GM15510 (cell line): ENCODE results near the gene TARBP2.

Source experiments
- POLR2A ChIP-seq: IDR thresholded peaks from 3 replicates; pipeline ENCODE4 v1.6.1; 2011; ENCODE audit warnings: borderline replicate concordance; ENCODE audit not compliant: insufficient read length; ENCODE audit errors: extremely low read depth

Gene TARBP2

DNA sequence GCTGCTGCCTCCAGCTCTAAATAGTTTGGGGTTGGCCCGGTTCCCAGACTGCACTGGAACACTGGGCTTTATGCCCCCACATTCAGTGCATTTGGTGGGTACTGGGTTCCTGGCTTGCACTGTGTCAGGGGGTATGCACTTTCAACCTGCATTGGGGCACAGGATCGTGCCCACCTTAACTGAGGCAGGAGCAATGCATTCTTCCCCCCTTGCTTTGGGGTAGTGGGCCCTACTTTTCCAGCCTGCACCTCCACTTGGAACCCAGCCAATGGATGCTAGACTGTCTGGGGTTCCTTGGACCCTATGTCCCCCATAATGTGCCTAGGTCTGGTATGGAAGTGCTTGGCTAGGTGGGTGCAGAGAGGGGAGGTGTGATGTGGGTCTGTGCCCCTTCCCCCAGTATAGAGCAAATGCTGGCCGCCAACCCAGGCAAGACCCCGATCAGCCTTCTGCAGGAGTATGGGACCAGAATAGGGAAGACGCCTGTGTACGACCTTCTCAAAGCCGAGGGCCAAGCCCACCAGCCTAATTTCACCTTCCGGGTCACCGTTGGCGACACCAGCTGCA is 615 bp downstream of the TARBP2 start:
- TF ChIP-seq POLR2A = no peak

DNA sequence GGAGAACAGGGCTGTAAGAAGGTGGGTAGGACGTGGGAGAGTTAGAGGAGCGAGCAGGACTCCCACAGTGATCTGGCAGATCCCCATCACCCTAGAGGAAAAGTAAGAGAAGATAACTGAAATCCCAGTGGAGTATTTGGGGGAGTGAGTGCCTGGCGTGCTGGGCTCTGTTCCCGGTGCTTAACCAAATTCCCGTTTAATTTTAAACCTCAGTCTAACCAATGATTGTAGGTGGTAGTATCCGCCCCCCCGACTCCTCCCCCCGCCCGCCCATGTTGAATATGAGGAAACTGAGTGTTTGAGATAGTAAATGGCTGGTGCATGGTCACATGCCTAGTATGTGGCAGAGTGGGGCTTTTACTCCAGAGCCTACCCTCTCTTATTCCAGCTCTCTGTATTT is 1.2 kb downstream of the TARBP2 start:
- TF ChIP-seq POLR2A = no peak

DNA sequence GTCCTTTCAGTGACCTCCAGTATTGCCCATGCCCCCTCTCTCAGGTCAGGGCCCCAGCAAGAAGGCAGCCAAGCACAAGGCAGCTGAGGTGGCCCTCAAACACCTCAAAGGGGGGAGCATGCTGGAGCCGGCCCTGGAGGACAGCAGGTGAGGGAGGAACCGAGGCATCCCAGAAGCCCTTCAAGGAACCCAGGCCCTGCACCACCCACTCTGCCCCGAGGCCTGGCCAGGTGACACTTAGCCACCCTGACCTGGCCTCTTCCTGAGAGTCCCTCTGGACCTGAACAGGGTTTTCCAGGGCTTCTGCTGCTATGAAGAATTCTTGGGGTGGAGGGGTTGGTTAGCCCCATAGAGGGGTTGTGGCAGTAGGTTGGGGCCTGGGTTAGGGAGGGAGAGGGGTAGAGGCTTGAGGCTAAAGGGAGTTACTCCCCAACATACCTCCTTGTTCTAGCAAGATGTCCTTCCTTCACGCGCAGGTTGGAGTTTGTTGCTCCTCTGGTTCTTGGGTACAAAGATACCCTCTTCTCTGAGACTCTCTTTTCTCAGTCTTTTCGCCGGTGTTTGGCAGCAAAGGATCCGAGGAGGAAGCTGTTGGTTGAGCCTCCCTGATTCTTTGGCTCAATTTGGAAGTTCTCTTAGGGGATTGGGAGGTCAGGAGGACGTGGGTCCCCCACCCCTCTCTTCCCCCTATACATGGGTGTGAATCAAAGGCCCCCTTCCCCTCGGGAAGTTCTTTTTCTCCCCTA is 2.1 kb downstream of the TARBP2 start:
- no peak for TF ChIP-seq POLR2A

DNA sequence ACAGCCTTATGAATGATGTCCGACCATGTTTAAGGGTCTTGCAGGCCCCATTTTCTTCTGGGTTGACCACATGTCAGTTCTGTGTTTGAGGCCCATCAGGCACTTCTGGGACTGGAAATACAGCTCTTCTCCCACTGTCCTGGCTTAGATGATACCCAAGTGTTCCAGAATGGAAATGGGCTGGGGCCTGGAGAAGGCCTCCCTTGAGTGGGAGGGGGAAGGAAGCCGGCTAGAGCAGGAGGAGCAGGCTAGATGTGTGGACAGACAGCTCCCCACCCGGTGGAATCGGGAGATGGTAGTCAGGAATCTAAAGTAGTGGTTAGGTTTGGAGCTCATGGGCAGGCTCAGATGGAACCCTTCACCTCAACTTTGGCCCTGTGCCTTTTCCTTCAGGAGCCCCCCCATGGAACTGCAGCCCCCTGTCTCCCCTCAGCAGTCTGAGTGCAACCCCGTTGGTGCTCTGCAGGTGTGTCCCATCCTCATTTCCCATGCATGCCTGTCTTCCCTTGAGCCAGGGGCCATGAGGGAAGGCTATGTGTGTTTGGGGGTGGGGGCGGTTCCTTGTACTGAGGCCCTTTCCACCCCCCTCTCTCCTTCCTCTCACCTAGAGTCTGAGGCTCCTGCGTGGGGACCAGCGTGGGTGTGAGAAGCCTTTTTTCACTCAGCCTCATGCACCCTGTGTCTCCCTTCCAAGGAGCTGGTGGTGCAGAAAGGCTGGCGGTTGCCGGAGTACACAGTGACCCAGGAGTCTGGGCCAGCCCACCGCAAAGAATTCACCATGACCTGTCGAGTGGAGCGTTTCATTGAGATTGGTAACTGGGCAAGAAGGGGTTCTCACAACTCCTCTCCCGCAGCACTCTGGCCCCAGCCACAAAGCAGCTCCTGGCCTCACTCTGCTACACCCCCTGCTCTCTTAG is 3.2 kb downstream of the TARBP2 start:
- no peak for TF ChIP-seq POLR2A

DNA sequence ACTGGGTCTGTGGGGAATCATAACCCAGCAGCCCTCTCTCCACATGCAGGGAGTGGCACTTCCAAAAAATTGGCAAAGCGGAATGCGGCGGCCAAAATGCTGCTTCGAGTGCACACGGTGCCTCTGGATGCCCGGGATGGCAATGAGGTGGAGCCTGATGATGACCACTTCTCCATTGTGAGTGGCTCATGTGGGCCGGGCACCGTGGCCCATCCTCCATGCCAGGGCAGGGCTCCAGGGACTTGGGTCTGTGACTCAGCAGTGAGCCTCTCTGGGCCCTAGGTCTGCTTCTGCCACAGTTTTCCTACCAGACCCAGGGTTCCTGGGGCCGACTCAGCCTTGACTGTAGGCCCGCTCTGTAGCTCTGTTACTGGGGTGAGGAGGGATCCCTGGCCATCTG is 4.0 kb downstream of the TARBP2 start:
- TF ChIP-seq POLR2A = no peak

DNA sequence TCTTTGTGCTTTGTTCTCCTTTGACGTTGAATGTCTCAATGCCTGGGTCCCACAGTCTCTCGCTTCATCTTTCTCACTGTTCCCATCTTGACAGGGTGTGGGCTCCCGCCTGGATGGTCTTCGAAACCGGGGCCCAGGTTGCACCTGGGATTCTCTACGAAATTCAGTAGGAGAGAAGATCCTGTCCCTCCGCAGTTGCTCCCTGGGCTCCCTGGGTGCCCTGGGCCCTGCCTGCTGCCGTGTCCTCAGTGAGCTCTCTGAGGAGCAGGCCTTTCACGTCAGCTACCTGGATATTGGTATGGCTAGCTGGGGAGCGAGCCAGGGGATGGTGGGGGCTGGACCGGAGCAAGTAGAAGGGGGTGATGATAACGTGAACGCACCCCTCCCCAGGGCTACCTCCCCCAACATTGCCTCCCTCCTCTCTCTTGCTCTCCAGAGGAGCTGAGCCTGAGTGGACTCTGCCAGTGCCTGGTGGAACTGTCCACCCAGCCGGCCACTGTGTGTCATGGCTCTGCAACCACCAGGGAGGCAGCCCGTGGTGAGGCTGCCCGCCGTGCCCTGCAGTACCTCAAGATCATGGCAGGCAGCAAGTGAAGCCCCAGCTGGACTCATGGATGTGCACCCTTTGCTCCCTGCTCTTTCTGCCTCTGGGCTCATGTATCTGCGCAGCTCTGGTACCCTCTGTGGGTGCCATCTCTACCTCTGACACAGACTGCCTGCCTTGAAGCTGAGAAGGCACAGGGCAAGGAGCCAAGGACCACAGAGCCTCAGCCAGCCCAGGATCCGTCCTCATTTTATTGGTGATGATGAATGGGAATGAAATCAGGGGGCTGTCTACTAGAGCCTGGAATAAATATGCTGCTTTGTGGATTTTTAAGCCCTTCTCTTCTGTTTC is 4.7 kb downstream of the TARBP2 start:
- TF ChIP-seq POLR2A = no peak

DNA sequence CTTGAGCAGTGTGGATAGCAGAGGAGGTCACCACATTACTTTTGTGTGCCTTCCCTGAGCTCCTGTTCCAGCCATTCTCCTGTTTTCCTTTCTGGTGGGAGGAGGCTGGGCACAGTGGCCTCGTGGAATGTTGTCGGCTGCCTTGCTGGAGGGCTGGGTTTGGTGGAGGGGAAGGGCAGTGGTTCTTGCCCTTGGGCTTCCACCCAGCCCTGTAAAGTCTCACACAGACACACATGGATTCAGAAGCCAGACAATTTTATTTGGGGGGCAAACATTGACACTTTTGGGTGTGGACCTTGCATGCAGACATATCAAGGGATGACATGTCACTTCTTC is 5.3 kb downstream of the TARBP2 start:
- no peak for TF ChIP-seq POLR2A

DNA sequence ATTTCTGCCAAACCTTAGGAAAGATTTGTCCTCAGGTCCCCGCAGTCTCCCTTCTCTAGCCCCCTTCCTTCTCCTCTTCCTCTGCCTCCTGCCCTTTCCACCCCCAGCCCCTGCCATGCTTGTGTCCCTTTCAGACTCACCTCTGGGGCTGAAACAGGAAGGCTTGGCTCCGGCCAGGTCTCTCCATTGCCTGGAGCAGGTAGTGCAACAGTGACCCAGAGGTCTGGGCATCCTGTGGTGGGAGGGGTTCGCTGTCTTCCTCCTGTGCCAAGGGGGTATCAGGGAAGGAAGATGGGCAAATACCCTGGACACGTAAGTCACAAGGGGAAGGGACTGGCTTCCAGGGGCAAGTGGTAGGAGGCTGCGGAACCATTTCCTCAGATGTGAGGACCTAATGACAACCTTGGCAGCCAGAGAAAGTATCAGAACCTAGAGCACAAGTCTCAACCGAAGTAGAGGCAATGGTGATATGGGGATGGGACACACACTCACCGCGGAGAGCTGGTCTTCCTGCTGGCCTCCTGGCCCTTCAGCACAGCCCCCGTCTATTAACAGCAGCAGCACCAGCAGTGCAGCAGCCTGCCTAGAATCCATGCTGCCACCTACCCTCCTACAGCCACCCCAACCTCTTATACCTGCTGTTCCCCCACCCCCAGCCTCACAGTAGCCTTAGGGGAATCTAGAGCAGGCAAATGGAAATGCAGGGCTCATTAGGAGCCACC is 6.0 kb downstream of the TARBP2 start, which contains the start of gene NPFF:
Gene NPFF (minus strand): TSS at position 604 of the 722 bp plus-strand sequence. CDS start 10 bp downstream, at position 594.
- TF ChIP-seq POLR2A = no peak

DNA sequence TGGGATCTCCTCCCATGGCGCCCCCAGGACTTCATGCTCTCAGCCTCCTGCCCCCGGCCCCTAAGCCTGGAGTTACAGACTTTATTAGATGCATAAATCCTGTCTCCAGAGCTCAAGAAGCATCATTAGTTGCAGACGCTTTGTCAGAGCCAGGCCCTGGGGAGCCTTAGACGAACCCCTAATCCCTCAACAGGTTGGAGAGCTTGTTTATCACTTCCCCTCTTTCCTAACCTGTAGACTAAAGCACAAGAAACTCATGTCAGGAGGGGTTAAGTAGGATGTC is 6.5 kb downstream of the TARBP2 start:
- TF ChIP-seq POLR2A = no peak

DNA sequence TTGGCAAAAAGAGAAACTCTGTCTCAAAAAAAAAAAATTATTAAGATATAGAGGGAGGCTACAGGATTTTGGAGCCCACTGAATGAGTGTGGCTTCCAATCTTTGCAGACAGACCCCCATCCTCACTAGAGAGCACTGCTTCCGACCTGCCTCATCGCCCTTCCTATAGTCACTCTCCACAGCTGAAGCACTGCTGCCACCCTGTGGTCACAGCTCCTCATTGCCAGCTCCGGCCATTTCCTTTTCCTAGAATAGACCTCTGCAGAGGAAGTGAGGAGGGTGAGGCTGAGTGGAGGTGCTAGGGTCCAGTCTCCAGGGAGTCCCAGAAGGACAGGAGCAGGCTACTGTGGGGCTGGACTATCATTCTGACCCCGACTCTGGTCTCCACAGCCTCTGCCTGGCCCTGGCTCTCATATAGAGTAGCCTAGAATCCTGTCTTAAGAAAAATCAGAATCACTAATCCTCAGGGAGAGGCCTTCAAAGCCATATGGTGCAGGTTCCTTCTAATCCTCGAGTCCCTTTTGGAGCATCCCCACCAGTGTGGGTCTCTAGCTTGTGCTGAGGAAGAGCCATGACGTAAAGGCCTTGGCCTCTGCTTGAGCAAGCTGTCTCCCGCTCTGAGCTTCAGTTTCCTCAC is 7.6 kb downstream of the TARBP2 start:
- TF ChIP-seq POLR2A = no peak

DNA sequence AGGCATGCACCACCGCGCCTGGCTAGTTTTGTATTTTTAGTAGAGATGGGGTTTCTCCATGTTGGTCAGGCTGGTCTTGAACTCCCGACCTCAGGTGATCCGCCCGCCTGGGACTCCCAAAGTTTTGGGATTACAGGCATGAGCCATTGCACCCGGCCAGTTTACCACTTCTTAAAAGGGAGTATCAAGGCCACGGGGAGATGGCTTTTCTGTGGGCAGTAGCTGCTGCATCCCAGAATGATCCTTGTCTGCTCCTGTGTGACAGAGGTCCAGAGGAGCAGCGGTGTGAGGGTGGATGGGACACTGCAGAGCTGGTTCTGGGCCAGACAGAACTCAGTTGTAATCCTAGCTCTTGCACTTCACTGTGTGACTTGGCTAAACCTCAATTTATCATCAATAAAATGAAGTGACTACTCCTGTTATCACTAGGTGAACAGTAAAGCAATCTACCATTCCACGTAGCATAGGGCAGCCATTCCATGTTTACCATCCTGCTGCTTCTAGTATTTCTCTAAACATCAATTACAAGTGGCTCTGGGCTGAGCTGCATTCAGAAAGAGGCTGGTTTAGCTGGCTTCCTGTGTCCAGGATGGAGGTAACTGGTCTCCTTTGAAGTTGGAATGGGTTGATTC is 9.2 kb downstream of the TARBP2 start:
- TF ChIP-seq POLR2A = no peak

DNA sequence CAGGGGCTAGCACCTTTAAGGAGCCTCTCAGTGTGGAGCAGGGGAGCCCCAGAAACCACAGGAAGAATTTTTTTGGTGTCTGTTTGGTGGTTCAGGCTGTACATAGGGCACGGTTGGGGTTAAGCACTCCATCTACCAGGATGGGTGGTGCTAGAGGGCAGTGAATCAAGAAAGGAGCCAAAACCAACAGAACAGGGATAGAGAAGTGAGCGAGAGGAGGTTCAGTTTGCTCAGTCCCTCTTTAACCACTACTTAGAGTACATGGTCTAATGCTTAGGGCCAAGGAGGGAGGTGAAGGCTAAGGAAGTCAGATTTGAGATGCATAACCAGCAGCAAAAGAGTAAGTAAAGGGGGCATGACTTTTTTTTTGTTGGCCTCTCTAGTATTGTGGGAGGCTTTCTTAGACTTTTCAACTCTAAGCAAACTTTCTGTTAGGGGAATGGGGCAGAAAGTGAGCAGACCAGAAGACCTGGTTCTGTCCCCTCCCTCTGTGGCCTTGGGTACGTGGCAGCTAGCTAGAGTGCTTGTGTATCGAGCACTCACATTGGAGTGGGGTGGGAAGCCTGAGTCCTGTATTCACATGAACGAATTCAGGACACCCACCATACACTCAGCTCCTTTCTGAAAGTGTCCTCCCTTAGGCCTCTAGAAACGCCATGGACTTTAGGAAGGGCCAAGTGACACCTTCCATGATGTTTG is 12.8 kb downstream of the TARBP2 start:
- TF ChIP-seq POLR2A = no peak
